NCI-H1105 treated with DMSO at 0.1 percent for 48 hours (cell line): Measurements from ENCODE around the gene STK39.

Experiments
- DNase-seq: peaks from one replicate; lab custom pipeline; 2025; lab: John Stamatoyannopoulos, UW

The STK39 gene

DNA sequence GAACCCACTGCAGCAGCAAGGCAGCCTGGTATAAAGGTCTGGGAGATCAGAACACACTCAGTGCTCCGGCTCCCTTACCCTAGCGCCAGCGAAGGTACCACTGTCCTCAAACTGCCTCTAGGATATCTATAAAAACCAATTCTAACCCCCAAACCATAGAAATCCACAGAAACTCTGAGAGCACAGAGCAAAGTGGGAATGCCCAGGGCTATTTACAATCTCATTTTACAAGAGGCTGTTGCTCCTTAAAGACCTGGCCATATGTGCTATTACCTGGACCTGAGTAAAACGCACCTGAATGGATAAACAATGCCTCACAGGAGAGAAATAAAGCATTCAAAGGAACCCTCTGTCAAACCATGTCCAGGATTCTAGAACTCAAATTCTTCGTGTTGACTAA lies 4.3 kb downstream of the STK39 start:
- no peak for DNase-seq

DNA sequence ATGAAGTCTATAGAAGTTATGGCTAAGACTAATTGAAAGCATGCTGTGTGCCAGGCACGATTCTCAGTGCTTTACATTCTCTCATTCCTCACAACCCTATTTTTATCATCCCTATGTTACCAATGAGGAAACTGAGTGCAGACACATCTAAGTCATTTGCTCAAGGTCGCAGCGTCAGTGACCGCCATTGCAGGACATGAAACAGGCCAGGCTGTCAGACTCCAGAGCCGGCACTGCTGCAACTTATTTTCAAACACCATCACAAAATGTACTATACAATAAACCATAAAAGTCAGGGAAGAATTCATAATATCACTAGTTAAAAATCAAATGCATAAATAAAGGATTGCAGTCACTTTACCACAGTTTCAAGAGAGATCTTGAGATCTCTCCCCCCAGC lies 5.6 kb downstream of the STK39 start:
- no peak for DNase-seq

DNA sequence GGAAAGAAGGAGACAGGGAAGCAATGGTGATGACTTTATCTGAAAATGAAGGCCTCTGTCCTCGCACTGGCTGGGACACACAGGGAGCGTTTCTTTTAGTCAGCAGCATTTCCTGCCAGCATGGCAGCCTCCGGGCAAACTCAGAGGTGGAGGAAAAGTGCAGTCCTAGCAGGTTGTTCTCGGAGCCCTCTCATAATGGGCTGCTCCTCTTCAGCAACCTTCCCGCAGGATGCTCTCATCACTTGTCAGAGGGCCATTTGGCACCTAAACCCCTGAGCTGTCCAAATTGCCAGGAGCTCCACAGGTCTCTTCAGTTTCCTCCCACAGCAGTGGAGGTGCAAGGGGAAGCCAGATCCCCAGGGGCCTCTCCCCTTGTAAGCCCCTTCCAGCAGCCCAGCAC lies 6.2 kb downstream of the STK39 start:
- DNase-seq = no peak

DNA sequence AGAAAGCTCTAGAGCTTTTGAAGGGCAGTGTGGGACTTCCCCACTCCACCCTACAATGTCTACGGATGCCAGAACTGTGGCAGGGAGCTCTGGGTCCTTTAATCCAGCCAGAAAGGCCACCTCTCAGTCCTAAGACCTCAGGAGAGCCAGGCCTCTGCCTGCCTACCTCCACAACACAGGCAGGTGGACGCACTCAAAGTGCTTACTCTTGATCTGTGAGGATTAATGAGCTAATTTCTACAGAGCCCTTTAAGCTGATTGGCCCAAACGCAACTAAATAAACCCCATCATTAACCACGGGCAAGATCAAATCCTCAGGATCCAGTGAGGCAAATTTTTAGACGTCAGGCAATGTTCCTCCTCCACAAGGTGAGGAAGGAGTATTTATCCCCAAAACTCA lies 8.1 kb downstream of the STK39 start:
- DNase-seq = no peak

DNA sequence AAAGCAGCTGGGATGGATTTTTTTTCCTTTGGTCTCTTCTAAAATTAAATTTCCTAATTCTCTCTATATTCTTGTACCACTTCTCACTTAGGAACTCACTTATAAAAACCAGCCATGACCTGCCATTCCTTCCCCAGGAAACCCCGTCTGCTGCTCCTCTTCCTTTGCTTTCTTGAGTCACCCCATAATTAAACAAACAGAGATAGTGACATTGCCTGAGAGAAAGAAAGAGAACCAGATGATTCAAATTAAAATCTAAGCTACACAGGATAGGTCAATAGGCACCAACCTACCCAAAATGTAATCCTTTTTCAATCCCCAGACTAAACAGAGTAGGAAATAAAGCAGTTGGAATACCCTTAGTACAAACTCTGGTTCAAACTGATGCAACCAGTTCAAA lies 9.7 kb downstream of the STK39 start:
- no peak for DNase-seq

DNA sequence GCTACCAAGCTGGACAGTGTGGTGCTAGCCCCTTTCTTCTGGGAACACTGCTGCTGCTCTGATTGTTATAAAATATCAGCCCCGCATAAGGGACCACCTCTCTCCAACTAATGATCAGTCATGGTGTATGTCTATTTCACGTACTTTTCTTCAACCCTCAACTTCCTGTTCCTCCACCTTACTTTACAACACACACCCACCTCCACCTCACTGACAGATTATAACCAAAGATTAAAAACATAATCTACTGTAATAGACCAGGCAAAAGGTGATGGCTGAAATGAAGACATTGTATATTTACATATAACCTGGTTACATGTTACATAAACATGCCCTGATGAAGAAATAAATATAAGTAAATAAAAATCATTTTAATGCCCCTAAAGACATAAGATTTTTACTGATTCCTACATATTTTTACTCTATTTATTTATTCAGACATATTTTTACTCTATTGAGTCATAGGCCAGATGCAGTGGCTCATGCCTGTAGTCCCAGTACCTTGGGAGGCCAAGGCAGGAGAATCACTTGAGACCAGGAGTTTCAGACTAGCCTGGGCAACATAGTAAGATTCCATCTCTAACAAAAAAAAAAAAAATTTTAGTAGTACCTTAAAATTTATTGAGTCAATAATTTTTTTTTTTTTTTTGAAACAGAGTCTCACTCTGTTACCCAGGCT lies 12.8 kb downstream of the STK39 start:
- no peak for DNase-seq

DNA sequence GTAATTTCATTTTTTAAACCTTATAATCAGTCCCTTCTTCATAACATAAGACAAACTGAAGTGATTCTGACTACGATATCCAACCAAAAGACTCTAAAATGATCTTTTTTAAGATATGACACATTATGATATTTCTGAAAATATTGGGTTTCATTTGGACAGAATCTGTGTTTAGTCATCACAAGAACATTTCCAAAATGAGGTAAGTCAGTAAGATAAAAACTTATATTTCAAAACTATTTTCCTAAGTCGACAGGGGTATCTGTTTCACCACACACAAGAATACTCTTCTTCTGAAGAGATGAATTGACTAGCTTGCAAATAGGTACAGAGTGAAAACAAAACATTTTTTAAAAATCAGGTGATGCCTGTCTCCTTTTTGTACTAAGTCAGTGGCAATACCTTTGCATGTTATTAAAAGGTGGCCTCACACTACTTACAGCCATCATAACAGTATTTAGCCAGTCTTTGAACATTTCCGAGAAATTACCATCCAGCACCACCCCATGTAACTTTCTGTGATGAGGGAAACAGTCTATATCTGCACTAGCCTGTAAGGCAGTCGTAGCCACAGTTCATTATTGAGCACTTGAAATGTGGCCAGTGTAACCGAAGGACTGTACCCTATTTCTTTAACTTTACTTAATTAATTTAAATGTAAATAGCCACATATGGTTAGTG lies 13.5 kb downstream of the STK39 start:
- DNase-seq = no peak

DNA sequence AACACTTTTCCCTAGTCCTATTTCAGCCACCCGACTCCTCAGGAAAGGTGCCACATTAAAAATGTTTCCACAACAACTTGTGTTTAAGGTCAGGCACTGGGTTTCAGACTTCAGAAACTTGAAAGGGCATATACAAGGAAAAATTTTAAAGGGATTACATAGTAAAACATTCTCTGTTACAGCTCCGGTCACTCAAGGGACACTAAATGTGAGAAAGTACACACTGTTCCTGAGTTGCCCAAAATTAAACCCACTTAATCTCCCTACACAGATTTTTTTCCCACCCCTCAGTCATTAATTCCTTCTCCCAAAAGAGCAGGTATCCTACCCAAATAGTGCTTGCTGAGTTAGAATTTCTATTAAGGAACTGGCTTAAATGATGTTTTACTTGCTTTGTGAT lies 14.2 kb downstream of the STK39 start:
- no peak for DNase-seq

DNA sequence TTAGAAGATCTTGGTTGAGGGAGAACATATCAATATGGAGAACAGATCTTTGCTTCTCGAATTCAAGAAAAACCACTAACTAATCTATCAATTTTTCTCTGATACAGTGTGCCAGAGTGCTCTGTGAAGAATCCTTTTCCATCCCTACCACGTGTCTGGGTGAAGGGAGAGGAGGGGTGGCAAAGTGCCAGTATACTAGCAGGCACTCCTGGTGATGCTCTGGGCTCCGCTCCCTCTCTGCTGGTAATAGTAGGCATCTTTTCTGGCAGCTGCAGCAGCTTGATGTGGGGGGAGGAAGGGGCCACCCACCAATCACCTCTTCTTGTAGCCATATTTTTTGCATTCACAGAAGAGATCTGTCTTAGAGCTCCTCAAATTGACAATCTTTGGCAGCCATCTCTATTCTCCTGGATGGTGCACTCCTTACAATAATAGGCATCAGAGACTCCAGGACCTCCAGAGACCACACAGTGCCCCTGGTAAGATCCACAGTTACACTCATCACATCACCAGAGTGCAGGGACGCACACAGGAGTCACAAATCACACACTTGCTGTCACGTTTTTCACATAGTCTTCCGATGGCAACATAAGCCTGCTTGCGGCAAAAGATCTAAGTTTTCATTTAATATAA lies 15.7 kb downstream of the STK39 start:
- peak; percentile 89 for DNase-seq

DNA sequence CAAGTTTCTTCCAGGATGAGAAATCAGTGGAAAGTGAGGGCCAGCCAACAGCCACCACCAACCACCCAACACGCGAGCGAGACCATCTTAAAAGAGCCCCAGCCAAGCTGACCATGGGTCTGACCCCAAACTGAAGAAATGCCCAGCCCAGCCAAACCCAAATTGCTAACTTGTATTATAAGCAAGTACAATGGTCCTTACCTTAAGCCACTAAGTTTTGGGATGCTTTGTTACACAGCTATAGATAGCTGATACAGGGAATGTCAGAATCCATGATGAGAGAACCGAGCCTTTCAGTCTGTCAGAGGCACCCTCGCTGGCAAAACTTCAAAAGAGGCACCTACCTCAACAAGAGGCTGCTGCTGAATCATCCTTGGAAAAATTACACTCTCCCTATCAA lies 17.0 kb downstream of the STK39 start:
- DNase-seq = no peak

DNA sequence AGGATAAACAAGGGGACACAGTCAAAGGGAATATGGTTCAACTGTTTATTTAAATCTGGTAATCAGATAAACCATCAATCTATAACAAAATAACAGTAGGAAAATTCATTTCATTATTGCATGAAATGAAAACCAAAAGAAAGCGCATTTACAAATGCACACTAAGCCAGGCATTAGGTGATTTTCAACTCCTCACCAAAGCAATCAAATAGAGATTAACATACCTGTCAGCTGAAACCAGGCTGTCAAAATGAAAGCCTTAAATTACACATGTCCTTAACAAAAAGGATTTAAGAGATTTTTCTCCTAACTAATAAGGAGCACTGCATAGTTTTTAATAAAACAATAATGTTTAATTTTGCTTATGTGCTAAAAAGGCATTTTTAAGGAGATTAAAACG lies 23.0 kb downstream of the STK39 start:
- DNase-seq = no peak

DNA sequence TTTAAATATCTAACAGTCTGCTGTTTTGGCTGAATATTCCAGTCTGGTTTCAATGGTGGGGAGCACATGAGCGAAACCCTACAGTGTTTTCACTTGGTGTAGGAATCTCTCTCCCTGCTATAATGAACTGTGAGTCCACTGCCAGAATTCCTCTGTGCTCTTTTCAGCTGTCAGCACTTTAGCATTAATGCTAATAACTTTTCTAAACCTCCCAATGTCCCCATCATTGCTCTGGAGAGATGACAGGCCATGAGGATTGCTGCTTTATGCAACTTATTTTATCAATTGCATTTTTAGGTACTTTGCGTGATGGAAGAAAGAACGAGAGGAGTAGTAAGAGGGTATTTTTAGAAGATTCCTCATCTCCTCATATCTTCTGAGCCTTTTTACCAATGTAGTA lies 25.3 kb downstream of the STK39 start:
- no peak for DNase-seq

DNA sequence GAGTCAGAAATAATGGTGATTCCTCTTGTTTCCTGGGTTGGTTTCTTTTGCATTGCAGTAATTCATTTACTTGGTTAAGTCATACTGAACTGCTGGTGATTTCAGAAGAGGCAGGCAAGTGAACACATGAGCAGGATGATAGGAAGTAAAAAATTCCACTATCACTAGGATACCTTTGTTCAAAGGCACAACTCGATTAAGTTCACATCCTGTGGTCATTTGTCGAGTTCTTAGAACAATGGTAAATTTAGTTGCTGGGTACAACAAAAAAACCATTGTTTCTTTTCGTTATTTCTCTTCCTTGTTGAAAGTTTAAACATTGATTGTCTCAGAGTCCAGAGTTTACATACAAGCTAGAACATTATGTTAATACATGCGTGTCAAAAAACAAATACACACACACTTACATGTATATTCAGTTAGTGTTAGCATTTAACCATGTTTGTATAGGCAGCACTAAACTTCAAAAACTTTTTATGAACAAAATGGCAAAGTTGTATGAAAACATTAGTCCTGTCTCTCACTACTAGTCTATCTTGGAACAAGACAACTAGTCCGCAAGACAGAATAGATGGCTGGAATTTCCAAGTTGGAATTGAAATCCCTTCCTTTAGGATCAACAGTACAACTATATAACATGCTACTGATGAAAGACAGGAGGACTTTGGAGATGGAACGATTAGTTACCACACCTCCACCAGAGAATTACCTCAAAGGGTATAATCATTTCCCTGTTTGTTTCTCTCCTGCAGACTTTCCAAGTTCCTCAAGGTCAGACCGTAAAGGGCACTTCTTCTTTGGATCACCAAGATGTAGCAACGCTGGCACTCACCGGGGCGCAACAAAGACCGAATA lies 26.2 kb downstream of the STK39 start:
- peak; percentile 20 for DNase-seq

DNA sequence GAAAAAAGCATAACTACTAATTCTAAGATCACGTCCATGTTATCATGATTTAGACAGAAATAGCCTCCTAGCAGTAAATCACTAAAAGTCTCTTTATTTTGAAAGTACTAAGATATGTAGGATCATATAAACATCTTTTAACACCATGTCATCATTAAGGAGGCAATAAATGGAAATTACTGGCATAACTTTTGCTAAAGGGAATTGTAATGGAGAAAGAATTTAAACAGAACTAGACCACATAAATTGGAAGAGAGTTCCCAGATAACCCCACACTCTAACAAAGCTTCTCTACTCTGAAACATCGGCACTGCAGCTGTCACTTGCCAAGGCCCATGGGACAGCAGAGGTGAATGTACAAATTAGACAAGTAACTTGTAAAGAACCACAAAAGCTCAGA lies 29.5 kb downstream of the STK39 start:
- no peak for DNase-seq

DNA sequence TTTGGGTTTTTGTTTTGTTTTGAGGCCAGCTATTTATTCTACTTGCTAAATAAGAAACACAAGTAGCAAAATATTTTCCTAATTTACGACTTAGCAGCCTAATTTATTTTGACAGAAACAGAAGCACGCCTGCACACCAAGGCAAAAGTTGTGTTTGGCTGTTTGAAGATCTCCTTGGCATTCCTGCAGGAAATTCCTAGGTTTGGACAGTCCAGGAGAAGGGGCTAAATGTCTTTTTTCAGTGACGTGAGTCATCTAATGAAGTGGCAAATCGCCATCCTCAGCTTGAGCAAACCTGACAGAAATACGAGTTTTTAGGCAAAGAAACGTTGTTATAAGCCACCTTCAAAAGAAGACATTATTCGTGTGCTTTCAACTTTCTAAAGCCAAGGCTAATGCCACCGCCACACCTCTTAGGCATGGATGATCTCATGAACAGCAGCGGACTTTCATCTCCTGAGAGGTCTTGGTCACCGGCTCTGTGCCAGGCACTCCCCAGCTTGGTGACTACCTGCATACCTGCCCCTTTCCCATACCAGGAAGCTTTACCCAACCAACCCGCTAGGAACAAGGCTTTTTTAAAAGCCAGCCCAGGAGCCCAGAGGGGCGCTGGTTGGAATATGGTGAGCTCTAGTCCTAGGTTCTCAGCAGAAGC lies 30.9 kb downstream of the STK39 start:
- no peak for DNase-seq

DNA sequence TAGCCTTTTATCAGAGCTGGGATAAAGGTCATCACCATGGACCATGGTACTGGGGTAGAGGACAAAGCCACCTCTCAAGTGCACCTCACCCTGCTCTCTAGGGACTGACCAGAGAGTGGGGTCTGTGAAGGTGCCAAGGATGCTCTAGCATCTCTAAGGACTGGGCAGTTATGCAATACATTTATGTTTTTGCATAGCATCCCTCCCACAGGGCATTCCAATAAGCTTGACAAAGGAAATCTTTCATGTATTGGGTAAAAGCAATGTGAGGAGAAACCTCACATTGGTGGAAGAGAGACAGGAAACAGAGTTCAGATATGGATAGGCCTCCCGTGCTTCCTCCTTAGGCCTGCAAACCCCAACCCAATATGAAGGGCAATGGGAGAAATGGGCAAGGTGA lies 31.6 kb downstream of the STK39 start:
- no peak for DNase-seq

DNA sequence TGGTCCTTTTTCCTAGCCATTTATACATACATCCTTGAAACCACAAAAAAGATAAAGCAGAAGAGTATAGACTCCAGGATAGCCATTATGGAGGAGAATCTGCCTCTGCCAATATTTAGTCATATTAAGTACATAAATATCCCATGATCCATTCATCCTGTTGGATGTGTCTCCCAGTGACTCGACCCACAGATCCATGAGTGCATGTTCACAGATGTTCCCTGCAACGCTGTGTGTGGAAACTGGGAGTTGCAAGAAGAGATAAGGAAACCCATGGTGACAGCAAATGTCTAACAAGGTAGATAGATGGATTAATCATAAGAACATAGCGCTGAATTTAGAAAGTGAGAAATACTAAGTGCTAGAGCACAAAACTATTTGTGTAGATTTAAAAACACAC lies 34.5 kb downstream of the STK39 start:
- DNase-seq = no peak

DNA sequence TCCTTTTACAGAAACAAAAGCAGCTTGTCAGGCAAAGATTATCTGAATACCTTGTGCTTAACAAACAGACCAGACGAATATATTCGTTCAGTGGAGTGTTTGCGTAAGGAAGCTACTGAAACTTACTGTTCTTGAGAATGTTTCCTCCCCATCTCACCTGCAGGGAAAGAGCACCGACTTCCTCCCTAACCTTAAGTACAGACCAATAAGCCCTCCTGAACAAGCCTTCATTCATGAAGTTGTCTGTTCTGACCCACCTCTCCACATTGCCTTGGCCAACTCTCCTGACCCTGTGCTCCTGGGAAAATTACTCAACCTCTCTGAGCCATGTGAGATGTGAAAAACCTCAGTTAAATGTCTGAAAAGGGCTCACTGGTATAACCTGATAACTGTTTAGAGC lies 35.2 kb downstream of the STK39 start:
- no peak for DNase-seq

DNA sequence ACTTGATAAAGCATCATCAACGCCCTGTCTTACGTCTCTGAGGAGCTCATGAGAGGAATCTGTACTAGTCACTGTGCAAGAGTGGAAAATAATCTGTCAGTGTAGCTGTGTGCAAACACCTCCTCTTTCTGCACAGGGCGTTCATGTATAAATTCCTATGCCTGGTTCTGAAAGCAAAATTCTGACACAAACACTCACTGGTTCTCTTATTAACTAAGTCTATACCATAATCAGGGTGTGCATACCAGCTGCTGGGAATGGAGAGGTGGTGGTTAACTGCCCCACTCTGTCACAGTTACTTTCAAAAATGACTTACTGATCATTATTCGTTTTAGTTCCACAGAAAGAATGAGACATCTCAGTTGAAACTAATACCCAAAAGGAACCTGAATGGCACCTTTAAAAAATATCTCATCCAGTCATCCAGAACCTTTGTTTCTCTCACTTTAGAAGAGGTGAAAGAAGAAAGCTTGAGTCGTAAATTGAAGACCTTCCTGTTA lies 35.7 kb downstream of the STK39 start:
- DNase-seq = no peak

DNA sequence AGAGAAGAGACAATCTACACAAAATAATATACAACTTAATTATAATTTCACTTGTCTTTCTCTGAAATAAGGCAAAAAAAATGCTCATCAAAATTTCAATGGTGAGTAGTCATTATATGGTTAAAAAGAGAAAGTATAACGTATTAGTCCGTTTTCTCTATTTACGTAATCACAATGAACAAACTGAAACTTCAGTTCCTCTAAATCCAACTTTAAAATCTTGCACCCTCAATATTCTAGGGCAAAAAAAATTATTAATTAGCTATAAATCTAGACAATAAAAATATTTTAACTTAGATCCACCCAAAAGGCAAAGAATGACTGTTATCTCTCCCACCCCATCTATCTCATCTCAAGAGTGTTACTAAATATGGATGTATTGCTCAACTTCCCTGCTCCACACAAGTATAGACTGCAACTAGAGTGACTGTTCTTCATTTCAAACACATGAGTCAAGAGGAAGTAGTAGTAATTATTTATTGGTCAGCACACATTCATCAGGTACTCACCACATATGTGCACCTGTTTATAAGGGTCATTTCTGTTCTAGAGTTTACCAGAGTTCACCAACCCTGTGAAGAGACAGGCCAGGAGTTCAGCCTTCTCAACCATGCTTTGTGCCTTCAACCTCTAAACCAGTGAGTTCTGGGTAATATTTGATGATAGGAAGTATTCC lies 36.4 kb downstream of the STK39 start:
- no peak for DNase-seq

DNA sequence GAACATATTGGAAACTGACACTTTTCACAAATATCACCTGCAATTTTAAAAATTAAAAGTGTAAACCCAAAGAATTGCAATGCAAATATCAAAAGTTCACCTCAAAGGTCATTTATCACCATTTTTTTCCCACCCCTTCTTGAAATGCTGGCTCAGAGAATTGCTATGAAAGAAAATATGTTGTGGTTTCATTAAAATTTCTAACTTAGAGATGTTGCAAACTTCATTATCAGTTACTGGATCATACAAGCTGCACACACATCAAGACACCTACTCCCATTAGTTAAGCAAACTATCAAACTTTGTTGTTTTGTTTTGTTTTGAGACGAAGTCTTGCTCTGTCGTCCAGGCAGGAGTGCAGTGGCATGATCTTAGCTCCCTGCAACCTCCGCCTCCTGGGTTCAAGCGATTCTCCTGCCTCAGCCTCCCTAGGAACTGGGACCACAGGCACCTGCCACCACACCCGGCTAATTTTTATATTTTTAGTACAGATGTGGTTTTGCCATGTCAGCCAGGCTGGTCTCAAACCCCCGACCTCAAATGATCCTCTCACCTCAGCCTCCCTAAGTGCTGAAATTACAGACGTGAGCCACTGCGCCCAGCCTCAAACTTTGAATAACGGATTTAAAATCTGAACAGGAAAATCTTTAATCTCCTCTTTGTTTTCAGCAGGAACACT lies 37.0 kb downstream of the STK39 start:
- DNase-seq = no peak
